ENCODE data around the gene TANC1.

Gene TANC1

DNA sequence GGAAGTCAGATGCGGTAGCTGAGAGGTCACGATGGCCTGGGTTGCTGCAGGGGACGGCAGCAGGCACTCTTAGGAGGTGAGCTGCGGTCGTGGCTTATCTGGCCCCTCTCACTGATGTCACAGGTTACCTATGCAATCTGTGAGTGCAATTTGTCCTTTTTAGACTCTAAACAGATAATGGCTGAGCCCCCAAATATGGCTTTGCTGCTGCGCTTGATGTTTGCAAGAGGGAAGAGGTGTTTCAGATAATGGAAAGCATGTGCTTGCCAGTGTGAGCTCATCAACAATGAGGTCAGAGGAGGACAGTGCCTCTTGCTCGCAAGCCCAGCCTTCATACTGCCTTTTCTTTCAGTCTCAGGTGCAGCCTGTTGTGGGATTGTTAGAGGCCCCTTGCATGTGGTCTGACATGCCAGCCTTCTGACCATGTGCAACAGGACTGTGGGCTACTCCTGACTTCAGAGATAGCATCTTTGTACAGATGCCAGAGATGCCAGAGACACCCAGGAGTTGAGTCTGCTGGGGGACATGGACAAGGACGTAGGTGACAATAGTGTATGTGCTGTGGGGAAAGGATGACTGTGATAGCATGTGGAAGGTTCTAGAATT lies 151.3 kb downstream of the TANC1 start:
- DNase-seq, result no peak
- intact Hi-C loops (cut with DNase I), result loop anchor here (5.0 to 10.0 kb wide), 2 partner anchors 85 to 152 kb away; partner anchors contain the start of gene TANC1

DNA sequence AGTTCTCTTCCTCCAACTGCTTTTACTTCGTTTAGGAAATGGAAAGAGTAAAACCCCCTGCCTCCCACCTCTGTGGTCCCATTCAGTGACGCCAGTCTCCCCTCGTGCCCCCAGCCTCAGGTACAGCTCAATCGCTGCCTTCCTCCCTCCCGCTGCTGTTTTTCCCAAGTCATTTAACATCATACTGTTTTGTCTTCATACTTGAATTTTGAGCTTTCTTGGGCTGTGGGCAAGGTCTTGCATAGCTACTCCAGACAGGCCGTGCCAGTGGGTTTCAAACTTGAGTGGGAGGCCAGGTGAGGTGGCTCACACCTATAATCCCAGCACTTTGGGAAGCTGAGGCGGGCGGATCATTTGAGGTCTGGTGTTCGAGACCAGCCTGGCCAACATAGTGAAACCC lies 155.3 kb downstream of the TANC1 start:
- DNase-seq, result no peak
- intact Hi-C loops (cut with DNase I), result no loop called here

GRCh38 chr2:159124441-159124911 lies 156.0 kb downstream of the TANC1 start:
- intact Hi-C loops (cut with DNase I), result no loop called here

GRCh38 chr2:159124931-159125467 lies 156.6 kb downstream of the TANC1 start:
- no peak for DNase-seq
- intact Hi-C loops (cut with DNase I), result no loop called here

More at GRCh38 chr2:159124441-159124911, 156.0 kb downstream of the TANC1 start:
- peak in 6 of 42 donors; percentile 26 to 63 (median 41) for DNase-seq

DNA sequence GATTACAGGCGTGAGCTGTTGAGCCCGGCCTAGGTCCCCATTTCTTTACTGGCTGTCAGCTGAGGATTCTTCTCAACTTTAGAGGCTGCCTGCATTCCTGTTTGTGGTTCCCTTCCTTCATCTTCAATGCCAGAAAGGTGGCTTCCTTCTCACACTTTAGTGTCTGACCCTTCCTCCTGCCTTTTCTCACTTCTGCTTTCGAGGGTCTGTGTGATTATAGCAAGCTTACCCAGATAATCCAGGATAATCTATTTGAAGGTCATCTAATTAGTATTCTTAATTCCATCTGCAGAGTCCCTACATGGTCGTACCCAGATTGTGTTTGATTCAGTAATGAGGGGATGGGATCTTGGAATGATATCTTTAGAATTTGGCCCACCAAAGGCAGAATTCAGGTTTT lies 157.4 kb downstream of the TANC1 start:
- intact Hi-C loops (cut with DNase I), result no loop called here
- no peak for DNase-seq

DNA sequence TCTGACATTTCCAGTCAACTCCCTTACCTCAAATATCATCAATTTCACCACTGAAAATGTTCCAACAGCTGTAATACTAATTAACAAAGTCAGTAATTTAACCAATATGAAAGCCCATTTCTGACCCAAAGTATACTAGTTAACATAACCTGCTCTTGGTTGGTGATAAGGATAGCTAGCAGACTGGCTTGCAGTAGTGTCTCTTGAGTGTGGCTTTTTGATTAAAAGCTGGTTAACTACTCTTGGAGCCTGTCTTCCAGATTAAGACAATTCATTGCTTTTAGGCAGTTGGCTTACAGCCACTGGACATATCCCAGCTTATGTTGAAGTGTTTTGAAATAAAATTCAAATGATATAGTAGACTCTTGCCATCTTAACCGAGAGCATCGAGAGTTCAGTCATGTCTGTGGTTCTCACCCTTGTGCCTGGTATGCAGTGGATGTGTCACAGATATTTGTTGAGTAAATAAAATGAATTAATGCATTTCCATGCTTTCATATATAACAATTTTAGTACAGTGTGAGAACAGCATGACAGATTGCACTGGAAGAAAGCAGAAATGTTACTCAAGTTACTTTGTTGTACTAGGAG lies 158.1 kb downstream of the TANC1 start:
- DNase-seq, result no peak
- intact Hi-C loops (cut with DNase I), result no loop called here

DNA sequence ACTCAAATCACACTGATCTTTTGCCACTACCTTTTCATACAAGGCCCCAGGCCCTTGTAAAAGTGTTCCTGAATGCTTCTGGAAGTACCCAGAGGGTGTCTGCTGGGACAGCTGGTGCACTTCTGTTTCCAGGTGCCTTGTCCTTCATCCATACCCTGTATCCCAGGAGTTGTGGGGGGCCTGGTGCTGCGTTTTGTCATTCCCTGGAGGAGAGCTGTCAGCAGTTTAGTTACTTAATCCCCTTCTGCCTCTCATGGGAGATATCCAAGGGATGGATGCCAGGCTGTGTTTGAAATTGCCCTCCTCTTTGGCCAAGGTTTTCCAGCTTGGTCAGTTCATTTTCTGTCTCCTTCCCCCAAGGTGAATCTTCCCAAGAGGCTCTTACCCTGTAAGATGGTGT lies 159.8 kb downstream of the TANC1 start:
- intact Hi-C loops (cut with DNase I), result no loop called here
- no peak for DNase-seq

DNA sequence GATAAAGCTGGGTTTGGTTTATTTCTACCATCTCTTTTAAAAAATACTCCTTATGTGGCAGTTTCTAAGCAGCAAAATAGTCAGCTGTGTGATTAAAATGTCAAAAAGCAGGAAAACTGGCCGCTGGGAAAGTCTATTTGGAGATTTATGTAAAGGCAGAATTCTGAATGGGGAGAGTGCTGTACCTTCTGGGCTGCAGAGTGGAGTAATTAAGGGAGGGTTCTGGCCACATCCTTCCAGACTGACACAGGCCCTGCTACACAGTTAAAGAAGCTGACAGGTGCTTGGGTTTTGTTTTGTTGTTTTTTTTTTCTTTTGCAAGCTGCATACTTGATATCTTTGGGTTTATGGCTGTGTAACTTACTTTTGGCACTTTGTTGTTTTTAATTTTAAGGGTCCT lies 160.8 kb downstream of the TANC1 start:
- intact Hi-C loops (cut with DNase I), result no loop called here
- no peak for DNase-seq

DNA sequence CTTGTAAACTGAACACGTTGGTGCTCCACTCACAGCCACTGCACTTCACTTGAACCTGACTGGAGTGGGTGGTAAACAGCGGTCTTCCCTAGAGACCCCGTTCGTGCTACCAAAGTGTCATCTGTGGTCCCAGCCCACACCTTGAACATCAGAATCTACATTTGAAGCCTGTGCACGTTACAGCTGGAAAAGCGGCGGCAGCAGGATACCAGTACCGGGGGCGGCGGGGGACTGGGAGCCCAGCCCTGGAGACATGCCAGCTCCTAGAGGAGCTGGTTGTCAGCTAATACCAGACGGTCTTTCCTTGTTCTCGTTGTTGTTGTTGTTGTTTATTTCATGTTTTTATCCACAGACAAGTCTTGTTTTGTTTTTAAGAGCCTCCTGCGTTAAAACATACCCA lies 161.4 kb downstream of the TANC1 start:
- intact Hi-C loops (cut with DNase I), result no loop called here
- DNase-seq, result peak in 36 of 42 donors; percentile 27 to 77 (median 48)

DNA sequence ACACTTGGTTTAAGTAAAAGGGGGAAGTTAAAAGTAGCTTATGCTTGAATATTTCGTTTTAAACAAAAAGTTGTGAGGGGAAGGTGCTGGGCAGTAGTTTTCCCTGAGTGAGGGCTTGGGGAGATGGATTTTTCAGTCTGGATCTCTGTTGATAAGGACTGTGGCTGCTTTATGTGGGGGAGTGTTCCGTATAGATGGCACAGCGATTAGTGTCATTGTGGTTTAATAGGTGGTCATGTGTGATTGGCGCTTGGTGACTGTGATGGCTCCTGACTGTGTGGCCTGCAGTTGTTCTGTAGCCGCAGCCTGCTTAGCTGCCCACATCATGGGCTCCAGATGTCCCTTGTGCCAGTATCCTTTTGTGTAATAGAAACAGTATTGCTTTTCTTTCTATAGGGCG lies 161.9 kb downstream of the TANC1 start:
- intact Hi-C loops (cut with DNase I), result no loop called here
- DNase-seq, result no peak

DNA sequence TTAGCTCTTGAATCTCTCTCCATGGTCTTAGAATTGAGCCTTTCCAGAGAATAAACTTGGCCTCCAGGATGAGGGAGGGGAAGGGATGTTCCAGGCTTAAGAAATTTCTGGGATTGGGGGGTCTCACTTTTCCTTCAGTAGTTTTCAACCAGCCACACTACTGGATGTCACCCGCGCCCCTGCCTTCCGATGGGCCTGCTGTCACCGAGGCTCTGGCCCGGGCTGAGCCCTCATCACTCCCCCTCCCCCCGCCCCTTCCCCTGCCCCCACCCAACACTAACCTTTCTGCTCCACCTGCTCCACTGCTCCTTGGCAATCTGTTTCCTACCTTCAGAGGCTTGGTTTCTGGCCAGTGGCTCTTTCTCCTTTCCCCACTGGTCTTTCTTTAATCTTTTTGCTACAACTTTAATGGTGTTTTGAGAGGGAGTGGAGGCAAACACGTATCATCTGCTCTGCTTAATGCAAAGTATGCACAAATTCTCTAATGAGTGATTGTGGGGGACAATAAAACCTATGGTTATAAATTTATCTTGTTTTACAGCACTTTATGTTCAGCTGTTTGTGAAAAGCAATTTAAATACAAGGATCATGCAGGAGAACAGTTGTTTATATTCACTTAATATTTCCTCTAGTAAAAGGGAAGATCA lies 162.9 kb downstream of the TANC1 start:
- no peak for DNase-seq
- intact Hi-C loops (cut with DNase I), result no loop called here

DNA sequence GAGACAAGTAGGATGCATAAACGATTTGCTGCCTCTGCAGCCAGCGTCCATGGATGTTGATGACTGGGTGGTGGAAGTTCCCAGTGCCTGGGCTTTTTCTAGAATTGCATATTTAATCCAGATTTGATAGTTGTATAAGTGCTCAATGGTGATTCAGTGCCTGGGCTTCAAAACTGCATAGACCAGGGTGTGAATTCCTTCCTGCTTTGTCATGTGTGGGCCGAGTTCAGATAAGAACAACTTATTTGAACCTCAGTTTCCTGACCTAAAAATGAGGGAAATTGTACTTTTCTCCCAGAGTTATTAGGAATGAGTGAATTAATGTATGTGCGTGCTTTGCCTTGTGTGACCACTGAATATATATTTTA lies 163.5 kb downstream of the TANC1 start:
- DNase-seq, result no peak
- intact Hi-C loops (cut with DNase I), result no loop called here

- intact Hi-C loops (cut with DNase I), result no loop called here
- DNase-seq, result peak in 1 of 42 donors; percentile 15
Observed at GRCh38 chr2:159133797-159134196, 165.4 kb downstream of the TANC1 start.

DNA sequence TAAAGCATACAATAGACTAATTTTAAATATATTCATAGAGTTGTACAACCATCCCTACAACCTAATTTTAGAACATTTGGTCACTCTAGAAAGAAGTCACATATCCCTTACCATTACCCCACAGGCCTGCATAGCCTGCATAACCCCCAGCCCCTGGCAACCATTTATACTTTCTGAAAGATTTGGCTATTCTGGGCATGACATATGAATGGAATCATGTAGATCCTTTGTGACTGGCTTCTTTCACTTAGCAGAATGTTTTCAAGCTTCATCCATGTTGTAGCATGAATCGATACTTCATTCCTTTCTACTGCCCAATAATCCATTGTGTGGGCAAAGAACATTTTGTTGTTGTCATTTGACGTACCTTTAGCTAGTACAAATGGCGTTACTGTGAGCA lies 166.5 kb downstream of the TANC1 start:
- no peak for DNase-seq
- intact Hi-C loops (cut with DNase I), result no loop called here

GRCh38 chr2:159136391-159136790 lies 168.0 kb downstream of the TANC1 start:
- intact Hi-C loops (cut with DNase I), result no loop called here
- DNase-seq, result no peak

DNA sequence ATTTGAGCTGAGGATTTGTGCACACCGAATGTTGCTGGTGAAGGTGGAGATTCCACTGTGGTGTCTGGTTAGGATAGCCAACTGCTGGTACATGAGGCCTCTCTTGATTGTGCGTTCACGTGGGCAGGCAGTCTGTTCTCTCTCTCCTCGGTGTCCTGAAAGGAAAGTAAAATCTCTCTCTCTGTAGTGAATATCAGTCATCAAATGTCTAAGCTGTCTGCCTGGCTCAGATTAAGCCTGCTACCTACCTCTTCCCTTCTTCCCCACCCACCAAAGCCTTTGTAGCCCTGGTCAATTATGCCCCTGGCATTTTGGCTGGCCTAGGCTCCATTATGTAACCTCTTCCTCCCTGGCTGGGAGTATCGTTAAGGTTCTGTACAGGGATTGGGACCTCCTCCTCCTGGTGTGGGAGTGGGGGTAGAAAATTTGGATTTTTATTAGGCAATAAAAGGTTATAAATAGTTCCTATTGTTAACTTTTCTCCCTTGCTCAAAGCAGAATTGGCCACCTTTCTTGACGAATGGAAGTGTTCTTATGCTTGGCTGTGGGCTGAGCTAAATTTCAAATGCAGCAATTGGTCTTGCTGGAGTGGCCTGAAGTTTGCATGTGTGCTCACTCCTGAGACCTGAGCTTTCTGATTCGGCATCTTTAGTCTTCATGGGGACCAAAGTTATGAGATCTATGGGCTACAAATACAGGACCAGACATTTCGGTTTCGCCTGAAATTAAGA lies 169.2 kb downstream of the TANC1 start:
- DNase-seq, result no peak
- intact Hi-C loops (cut with DNase I), result no loop called here

GRCh38 chr2:159138642-159139182 lies 170.3 kb downstream of the TANC1 start:
- no peak for DNase-seq
- intact Hi-C loops (cut with DNase I), result no loop called here

DNA sequence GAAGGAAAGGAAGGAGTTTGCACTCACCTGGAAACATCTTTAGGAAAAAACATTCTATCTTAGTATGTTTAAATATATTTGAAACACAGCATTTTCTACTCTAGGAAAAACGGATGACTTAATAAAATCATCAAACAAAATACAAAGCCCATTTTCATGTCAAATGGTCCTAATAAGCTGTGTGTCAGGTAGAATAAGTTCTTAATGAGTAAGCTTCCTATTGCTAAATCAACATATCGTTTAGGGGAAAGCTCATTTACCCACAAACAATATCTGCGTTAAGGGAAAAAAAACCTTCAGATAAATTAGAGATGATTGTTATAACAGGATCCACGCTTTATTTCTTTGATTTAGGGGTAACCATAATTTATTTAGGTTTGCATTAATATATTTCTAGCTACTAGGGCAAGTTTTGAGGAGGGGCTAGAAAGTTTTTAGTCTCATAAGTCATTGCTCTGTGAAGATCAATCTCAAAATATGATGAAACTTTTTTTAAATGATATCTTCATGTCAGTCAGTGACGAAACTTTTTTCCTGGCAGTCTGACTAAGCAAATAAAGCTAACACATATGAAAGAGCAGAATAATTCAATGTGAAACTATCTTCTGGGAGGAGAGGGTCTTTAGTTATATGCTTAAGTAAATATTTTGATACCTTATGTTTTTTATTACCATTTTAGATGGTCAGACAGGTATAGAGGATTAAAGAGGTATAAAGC lies 170.9 kb downstream of the TANC1 start:
- DNase-seq, result no peak
- intact Hi-C loops (cut with DNase I), result no loop called here
